Measurements from ENCODE around the gene HEBP1. TPM values are rescaled to one million over a fixed set of nuclear protein-coding genes. Genes with fewer than 3 reads are reported as not detected.

Gene HEBP1
- total RNA-seq, 1 donor from 2014 or later = 10.4 TPM

- intact Hi-C loops (cut with micrococcal nuclease) = no loop called here
Observed at GRCh38 chr12:12954356-12954755, 45.7 kb downstream of the HEBP1 start.

GRCh38 chr12:12952036-12952435 lies 48.0 kb downstream of the HEBP1 start, which contains the start of gene GPRC5D:
TSS of gene GPRC5D (minus strand) at chr12:12952170. CDS start at chr12:12950384, 1,786 bp downstream.
- intact Hi-C loops (cut with micrococcal nuclease) = no loop called here

DNA sequence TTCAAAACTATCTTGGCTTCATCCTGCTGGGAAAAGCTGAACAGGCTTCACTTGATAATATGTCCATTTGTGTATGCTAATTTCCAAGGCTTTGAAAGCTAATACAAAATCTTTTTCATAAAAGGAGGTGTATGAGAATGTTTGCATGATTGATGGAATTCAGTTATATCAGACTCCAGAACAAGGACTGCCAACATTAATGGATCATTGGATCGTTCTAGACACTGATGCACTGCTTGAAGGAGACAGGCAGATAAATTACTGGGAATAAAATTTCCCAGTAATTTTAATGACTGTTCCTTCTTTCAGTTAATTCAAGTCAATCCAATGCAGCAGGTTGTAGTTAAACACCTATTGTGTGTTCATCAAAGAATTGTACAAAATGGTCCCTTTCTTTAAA lies 48.6 kb downstream of the HEBP1 start:
- intact Hi-C loops (cut with micrococcal nuclease) = no loop called here

GRCh38 chr12:12947902-12948301 lies 52.2 kb downstream of the HEBP1 start:
- intact Hi-C loops (cut with micrococcal nuclease) = no loop called here

- intact Hi-C loops (cut with micrococcal nuclease) = no loop called here
Observed at GRCh38 chr12:12946686-12947355, 53.2 kb downstream of the HEBP1 start.

GRCh38 chr12:12945591-12945990 lies 54.5 kb downstream of the HEBP1 start:
- intact Hi-C loops (cut with micrococcal nuclease) = no loop called here

DNA sequence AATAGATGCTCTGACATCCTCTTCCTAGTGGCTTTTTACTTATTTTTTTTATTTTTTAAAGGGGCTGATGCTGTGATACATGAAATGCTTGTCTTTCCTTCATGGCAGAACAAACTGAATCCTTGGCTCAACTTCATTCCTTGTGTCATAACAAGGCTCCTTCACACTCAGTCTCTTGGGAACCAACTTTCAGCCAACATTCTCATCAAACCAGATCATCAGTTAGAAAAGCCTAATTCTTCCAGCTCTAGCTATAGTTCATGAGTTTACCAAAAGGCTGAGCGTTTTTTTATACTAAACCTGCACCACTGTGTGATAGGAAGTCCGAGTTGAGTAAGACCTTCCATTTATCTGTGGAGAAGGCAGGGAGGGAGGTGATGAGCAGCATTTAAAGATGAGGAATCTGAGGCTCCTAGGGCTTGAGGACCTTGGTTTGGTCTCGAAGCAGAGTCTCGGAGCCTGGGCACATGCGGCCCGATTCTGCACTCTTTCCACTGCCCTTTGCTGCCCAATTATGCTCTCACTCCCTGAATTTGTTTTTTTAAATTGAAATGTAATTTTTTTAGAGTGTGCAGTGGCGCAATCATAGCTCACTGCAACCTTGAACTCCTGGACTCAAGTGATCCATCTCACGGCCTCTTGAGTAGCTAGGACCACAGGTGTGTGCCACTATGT lies 56.3 kb downstream of the HEBP1 start:
- intact Hi-C loops (cut with micrococcal nuclease) = no loop called here

- intact Hi-C loops (cut with micrococcal nuclease) = no loop called here
Observed at GRCh38 chr12:12941450-12942350, 58.4 kb downstream of the HEBP1 start.

DNA sequence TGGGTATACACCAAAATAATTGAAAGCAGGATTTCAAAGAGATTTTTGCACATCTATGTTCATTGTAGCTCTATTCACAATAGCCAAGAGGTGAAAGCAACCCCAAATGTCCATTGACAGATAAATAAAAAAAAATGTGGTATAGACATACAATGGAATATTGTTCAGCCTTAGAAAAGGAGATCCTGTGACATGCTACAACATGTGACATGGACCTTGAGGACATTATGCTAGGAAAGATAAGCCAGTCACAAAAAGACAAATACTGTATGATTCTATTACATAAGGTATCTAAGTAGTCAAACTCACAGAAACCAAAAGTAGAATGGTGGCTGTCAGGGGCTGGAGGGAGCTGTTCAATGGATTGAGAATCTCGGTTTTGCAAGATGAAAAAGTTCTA lies 60.2 kb downstream of the HEBP1 start:
- intact Hi-C loops (cut with micrococcal nuclease) = no loop called here

- intact Hi-C loops (cut with micrococcal nuclease) = no loop called here
Observed at GRCh38 chr12:12938541-12938940, 61.5 kb downstream of the HEBP1 start.

DNA sequence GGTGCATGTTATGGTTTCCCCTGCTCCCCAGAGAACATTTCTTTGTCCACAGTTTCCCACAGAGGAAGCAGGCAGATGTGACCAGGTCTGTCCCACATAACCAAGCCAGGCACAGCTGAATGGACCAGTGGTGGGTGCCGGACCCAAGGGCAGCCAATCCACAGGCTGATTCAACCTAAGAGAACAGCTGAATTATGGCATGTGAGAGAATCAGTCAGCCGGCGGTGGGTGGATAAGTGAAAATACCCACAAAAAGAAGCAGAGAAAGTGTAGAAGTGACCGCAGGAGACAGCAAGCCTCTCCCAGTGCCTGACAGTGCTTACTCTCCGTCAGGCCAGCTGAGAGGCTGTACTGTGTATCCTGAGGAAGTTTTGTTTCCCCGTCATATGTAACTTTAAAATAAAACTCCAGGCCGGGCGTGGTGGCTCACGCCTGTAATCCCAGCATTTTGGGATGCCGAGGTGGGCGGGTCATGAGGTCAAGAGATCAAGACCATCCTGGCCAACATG lies 63.0 kb downstream of the HEBP1 start:
- intact Hi-C loops (cut with micrococcal nuclease) = no loop called here

DNA sequence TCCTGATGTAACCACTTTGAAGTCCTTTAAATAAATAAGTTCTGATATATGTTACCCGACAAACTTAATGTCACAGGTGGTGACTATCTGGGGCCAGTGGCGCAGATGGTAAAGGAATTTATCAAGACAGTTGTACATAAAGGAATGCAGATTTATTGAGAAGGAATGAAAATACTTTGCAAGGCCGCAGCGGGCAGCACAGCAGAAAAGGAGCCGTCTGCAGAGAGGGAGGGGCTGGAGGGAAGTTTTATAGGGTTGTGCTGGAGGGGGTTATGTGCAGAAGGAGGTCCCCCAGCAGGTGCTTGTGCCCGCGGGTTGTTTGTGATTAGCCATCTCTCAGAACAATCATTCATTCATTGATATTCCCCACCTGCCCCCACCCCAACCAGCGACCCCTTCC lies 65.5 kb downstream of the HEBP1 start:
- intact Hi-C loops (cut with micrococcal nuclease) = no loop called here

GRCh38 chr12:12933742-12934141 lies 66.3 kb downstream of the HEBP1 start:
- intact Hi-C loops (cut with micrococcal nuclease) = no loop called here

DNA sequence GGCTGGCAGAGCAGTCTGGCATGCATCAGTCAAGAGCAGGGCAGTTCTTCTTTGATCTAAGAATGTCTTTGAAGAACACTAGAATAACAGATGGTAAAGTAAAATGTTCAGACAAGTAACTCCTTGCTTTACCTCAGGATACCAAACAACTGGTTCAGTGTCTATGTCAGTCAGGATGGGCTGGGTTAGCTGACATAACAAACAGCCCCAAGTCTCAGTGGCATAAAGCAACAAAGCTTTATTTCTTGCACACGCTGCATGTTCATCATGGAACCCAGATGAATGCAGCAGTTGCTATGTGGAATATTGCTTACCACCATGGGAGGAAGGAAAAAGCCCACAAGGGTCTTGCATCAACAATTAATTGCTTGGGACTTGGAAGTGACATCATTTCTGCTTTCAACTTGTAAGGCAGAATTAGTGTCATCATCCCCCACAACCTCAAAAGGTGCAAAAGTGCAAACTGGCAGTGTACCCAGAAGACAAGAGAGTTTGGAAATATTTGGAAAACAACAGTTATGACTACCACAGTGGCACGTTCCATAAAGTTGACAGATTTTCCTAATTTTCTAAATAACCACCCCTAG lies 69.3 kb downstream of the HEBP1 start:
- intact Hi-C loops (cut with micrococcal nuclease) = no loop called here

GRCh38 chr12:12929696-12930095 lies 70.4 kb downstream of the HEBP1 start:
- intact Hi-C loops (cut with micrococcal nuclease) = no loop called here

DNA sequence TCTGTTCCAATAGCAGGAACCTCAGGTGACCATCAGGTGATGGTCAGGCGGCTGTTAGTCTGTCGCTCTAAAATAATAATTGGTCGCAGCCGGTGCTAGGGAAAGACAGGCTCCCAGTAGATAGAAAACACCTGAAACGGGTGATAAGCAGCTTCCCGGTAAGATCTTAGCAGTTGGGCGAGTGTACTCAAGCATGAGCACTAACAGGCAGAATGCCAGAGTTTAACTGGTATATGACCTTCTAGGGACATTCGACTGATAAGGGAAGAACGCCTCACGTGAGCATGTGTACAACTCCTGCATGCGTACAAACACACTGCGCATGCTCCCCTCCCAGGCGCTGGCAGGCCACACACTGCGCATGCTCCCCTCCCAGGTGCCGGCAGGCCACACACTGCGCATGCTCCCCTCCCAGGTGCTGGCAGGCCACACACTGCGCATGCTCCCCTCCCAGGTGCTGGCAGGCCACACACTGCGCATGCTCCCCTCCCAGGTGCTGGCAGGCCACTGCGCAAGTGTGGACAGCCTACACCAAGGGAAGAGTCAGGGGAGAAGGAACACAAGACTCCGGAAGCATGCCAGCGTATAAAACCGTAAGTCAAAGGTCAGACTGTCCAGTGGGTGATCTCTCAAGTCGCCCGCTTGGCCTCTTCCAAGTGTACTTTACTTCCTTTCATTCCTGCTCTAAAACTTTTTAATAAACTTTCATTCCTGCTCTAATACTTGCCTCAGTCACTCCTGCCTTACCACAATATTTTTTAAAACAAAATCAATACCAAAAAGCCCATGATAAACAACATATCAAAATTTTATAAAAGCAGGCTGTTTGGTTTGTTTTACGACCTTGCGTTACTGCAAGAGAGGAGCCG lies 72.6 kb downstream of the HEBP1 start:
- intact Hi-C loops (cut with micrococcal nuclease) = no loop called here

DNA sequence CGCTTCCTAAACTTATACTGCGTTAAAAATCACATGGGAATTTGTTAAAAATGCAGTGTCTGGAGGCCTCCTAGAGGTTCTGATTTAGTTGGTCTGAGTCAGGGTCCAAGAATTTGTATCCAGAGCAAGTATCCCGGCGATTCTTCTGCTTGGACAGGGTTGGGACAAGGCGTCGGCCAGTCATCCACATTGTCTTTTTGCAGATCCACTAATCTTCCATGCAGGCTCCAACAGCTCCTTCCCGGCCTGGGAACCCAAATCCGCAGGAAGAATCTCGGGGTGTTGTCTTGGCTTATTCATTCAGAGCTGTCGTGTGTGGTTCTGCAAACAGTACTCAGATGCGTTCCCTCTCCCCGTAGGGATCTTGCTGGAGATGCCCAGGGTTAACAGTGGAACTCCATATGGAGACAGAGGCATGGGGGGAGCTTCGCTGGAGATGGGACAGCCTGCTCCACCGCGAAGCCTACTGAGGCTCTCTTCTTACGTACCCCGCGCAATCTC lies 73.4 kb downstream of the HEBP1 start:
- intact Hi-C loops (cut with micrococcal nuclease) = no loop called here

- intact Hi-C loops (cut with micrococcal nuclease) = no loop called here
Observed at GRCh38 chr12:12925388-12925787, 74.7 kb downstream of the HEBP1 start.
